H1 (cell line): ENCODE measurements around the gene NTRK2. TPM values are rescaled to one million over a fixed set of nuclear protein-coding genes. Genes with fewer than 3 reads are reported as not detected.

Source experiments
- CTCF ChIA-PET: fragments of 300-600 bp; sonication (Branson Sonifier 250); formaldehyde crosslinking; loops from one replicate; lab custom pipeline; 2021; ENCODE audit not compliant: partially characterized antibody; lab: Charles Lee
- POLR2A ChIA-PET: fragments of 300-600 bp; sonication (Branson Sonifier 250); formaldehyde crosslinking; loops from one replicate; lab custom pipeline; 2021; ENCODE audit warnings: inconsistent platforms; ENCODE audit not compliant: partially characterized antibody; lab: Charles Lee
- DNase-seq, 2 experiments: peaks; one replicate each; pipeline versions ENCODE4 v3.0.0 to v3.0.0-alpha.2; 2010 to 2022; ENCODE audit warnings: low spot score in 2 of 2, low read depth in 1 of 2, mixed read lengths in 1 of 2
- FAIRE-seq: peaks from 2 replicates; lab custom pipeline; 2011; peaks lifted over from hg19 to GRCh38; lab: Jason Lieb, UNC
- H2AFZ ChIP-seq: 2 replicates; pipeline ENCODE4 v1.8.1; 2012; ENCODE audit warnings: low read length, inconsistent platforms
- H2AK5ac ChIP-seq: 2 replicates; pipeline ENCODE4 v1.6.1; 2013; ENCODE audit warnings: low read depth, low read length
- H2BK120ac ChIP-seq: replicated peaks from 2 replicates; pipeline ENCODE3; 2013; ENCODE audit warnings: low read depth, low read length, inconsistent platforms
- H2BK12ac ChIP-seq: 2 replicates; pipeline ENCODE4 v1.6.1; 2013; ENCODE audit warnings: low read depth, low read length
- H2BK15ac ChIP-seq: 2 replicates; pipeline ENCODE4 v1.6.1; 2013; ENCODE audit warnings: low read length
- H2BK20ac ChIP-seq: 2 replicates; pipeline ENCODE4 v1.6.1; 2013; ENCODE audit warnings: low read length
- H2BK5ac ChIP-seq: 2 replicates; pipeline ENCODE4 v1.6.1; 2013; ENCODE audit warnings: low read depth, low read length
- H3K14ac ChIP-seq: 2 replicates; pipeline ENCODE4 v1.6.1; 2013; ENCODE audit warnings: inconsistent platforms; ENCODE audit not compliant: insufficient read length
- H3K18ac ChIP-seq: 2 replicates; pipeline ENCODE4 v1.6.1; 2013; ENCODE audit warnings: low read length; ENCODE audit errors: extremely low read depth
- H3K23ac ChIP-seq: 2 replicates; pipeline ENCODE4 v1.6.1; 2013; ENCODE audit warnings: inconsistent platforms; ENCODE audit not compliant: insufficient read length
- H3K23me2 ChIP-seq: 2 replicates; pipeline ENCODE4 v1.6.1; 2013; ENCODE audit warnings: low read depth, low read length
- H3K27ac ChIP-seq: 2 replicates; pipeline ENCODE4 v1.6.1; 2011; ENCODE audit warnings: low read depth, low read length, inconsistent platforms
- H3K27me3 ChIP-seq, 4 experiments: replicated peaks in 1 of 4; 1 replicate in 1 of 4; 2 replicates in 3 of 4; pipeline versions ENCODE4 v1.6.1 to v1.8.1; 2011 to 2013; ENCODE audit warnings: low read length in 3 of 4, mild to moderate bottlenecking in 3 of 4, inconsistent platforms in 2 of 4, mixed read lengths in 2 of 4, moderate library complexity in 1 of 4; ENCODE audit not compliant: control insufficient read depth in 3 of 4, insufficient read depth in 3 of 4; ENCODE audit errors: extremely low read depth in 1 of 4
- H3K36me3 ChIP-seq, 4 experiments: 2 replicates each; pipeline versions ENCODE4 v1.6.1 to v1.8.1; 2011 to 2013; ENCODE audit warnings: mild to moderate bottlenecking in 4 of 4, low read length in 3 of 4, moderate library complexity in 2 of 4, control low read depth in 1 of 4, inconsistent platforms in 1 of 4; ENCODE audit not compliant: insufficient read depth in 4 of 4, control insufficient read depth in 2 of 4
- H3K4ac ChIP-seq: replicated peaks from 2 replicates; pipeline ENCODE3; 2013; ENCODE audit warnings: low read length, low read depth, mixed read lengths, inconsistent platforms; ENCODE audit not compliant: insufficient read length
- H3K4me1 ChIP-seq, 4 experiments: replicated peaks in 1 of 4; 1 replicate in 1 of 4; 2 replicates in 3 of 4; pipeline versions ENCODE4 v1.6.1 to v1.8.1; 2011 to 2013; ENCODE audit warnings: low read length in 3 of 4, inconsistent platforms in 2 of 4, mixed read lengths in 1 of 4; ENCODE audit not compliant: insufficient read depth in 4 of 4, control insufficient read depth in 3 of 4
- H3K4me2 ChIP-seq, 2 experiments: 2 replicates each; pipeline versions ENCODE4 v1.6.1 to v1.8.1; 2011 to 2013; ENCODE audit warnings: low read depth in 2 of 2, low read length in 2 of 2, control low read depth in 1 of 2, inconsistent platforms in 1 of 2, mild to moderate bottlenecking in 1 of 2; ENCODE audit not compliant: insufficient read depth in 1 of 2
- H3K4me3 ChIP-seq, 4 experiments: fragments of 200-600, 300-600 bp in 1 of 4; sonication (generic), shearing (Covaris generic), sonication (Bioruptor Twin) in 1 of 4; 2 replicates each; pipeline versions ENCODE4 v1.5.1 to v1.8.1; 2011 to 2016; ENCODE audit warnings: low read length in 4 of 4, low read depth in 3 of 4, control low read depth in 2 of 4, inconsistent platforms in 2 of 4, mild to moderate bottlenecking in 2 of 4, mixed read lengths in 1 of 4, moderate library complexity in 1 of 4; ENCODE audit not compliant: insufficient read depth in 2 of 4; ENCODE audit errors: extremely low read depth in 1 of 4
- H3K56ac ChIP-seq: replicated peaks from 2 replicates; pipeline ENCODE3; 2013; ENCODE audit warnings: low read depth, mild to moderate bottlenecking, mixed read lengths, low read length, inconsistent platforms; ENCODE audit not compliant: insufficient read length
- H3K79me1 ChIP-seq: 2 replicates; pipeline ENCODE4 v1.6.1; 2013; ENCODE audit warnings: low read depth, low read length, control low read depth
- H3K79me2 ChIP-seq, 2 experiments: 2 replicates each; pipeline versions ENCODE4 v1.6.1 to v1.8.1; 2012 to 2013; ENCODE audit warnings: low read length in 2 of 2, mild to moderate bottlenecking in 2 of 2, inconsistent platforms in 1 of 2; ENCODE audit not compliant: insufficient read depth in 2 of 2, control insufficient read depth in 1 of 2
- H3K9ac ChIP-seq, 4 experiments: replicated peaks in 1 of 4; 1 replicate in 1 of 4; 2 replicates in 3 of 4; pipeline versions ENCODE4 v1.6.1 to v1.8.1; 2011 to 2013; ENCODE audit warnings: low read depth in 3 of 4, low read length in 3 of 4, control low read depth in 2 of 4, mild to moderate bottlenecking in 2 of 4, moderate library complexity in 2 of 4, inconsistent platforms in 1 of 4; ENCODE audit errors: extremely low read depth in 1 of 4
- H3K9me3 ChIP-seq, 2 experiments: 2 replicates each; pipeline versions ENCODE4 v1.6.1 to v1.8.1; 2012 to 2013; ENCODE audit warnings: mild to moderate bottlenecking in 2 of 2, moderate library complexity in 2 of 2, control low read depth in 1 of 2, inconsistent platforms in 1 of 2, low read depth in 1 of 2, low read length in 1 of 2, mixed read lengths in 1 of 2; ENCODE audit not compliant: insufficient read depth in 2 of 2
- H4K20me1 ChIP-seq, 2 experiments: replicated peaks in 1 of 2; 2 replicates each; pipeline versions ENCODE3 to v1.8.1; 2011 to 2013; ENCODE audit warnings: inconsistent platforms in 2 of 2, low read length in 2 of 2, mild to moderate bottlenecking in 1 of 2; ENCODE audit not compliant: insufficient read depth in 2 of 2, control insufficient read depth in 1 of 2
- H4K5ac ChIP-seq: 2 replicates; pipeline ENCODE4 v1.6.1; 2013; ENCODE audit warnings: low read length, low read depth, mixed read lengths, inconsistent platforms; ENCODE audit not compliant: insufficient read length
- H4K8ac ChIP-seq: 2 replicates; pipeline ENCODE4 v1.8.0; 2013; ENCODE audit warnings: mild to moderate bottlenecking, moderate library complexity, low read length, inconsistent platforms; ENCODE audit not compliant: insufficient read depth; ENCODE audit errors: extremely low read depth
- H4K91ac ChIP-seq: replicated peaks from 2 replicates; pipeline ENCODE3; 2013; ENCODE audit warnings: low read length, mixed read lengths, inconsistent platforms; ENCODE audit not compliant: insufficient read length
- CBX5 ChIP-seq: fragments of 300-800, 300-1000 bp; sonication (generic); IDR thresholded peaks from 2 replicates; pipeline ENCODE4 v1.7.1; 2016; ENCODE audit warnings: antibody characterized with exemption, low read length, low read depth
- CHD1 ChIP-seq: IDR thresholded peaks from 2 replicates; pipeline ENCODE4 v1.6.1; 2012; ENCODE audit warnings: low read depth, low read length, improper control_type of control experiment
- CHD2 ChIP-seq: IDR thresholded peaks from 2 replicates; pipeline ENCODE4 v1.6.1; 2012; ENCODE audit warnings: low read length, improper control_type of control experiment
- CTBP2 ChIP-seq: IDR thresholded peaks from 2 replicates; pipeline ENCODE4 v1.7.0; 2011; ENCODE audit warnings: borderline replicate concordance, mild to moderate bottlenecking, moderate library complexity, mixed read lengths, low read length; ENCODE audit not compliant: insufficient read depth, insufficient read length
- PHF8 ChIP-seq: fragments of 200-600 bp; sonication (generic); conservative IDR thresholded peaks from 2 replicates; pipeline ENCODE4 v1.7.1; 2012; ENCODE audit warnings: low read depth, mild to moderate bottlenecking, inconsistent platforms, low read length, moderate library complexity
- RBBP5 ChIP-seq: IDR thresholded peaks from 2 replicates; pipeline ENCODE4 v1.7.1; 2012; ENCODE audit warnings: low read depth, mild to moderate bottlenecking, inconsistent platforms, low read length, moderate library complexity, borderline replicate concordance
- SAP30 ChIP-seq: fragments of 300-600 bp; sonication (generic); IDR thresholded peaks from 2 replicates; pipeline ENCODE4 v1.7.1; 2012; ENCODE audit warnings: low read length, moderate library complexity, mild to moderate bottlenecking, inconsistent platforms; ENCODE audit not compliant: insufficient read depth, insufficient replicate concordance
- SRF ChIP-seq: IDR thresholded peaks from 2 replicates; pipeline ENCODE4 v1.6.1; 2011; ENCODE audit warnings: mild to moderate bottlenecking, low read depth, low read length, moderate library complexity
- TAF7 ChIP-seq: optimal IDR thresholded peaks from 2 replicates; pipeline ENCODE3; 2011; ENCODE audit warnings: low read depth, mild to moderate bottlenecking, inconsistent platforms, low read length, moderate library complexity, borderline replicate concordance
- TCF12 ChIP-seq: IDR thresholded peaks from 2 replicates; pipeline ENCODE4 v1.6.1; 2011; ENCODE audit warnings: low read depth, mild to moderate bottlenecking, low read length
- YY1 ChIP-seq: IDR thresholded peaks from 2 replicates; pipeline ENCODE4 v1.6.1; 2011; ENCODE audit warnings: low read depth, mild to moderate bottlenecking, low read length
- WGBS, 2 experiments: shearing (Covaris generic) in 1 of 2; methylation state at CpG; one replicate each; pipeline versions ENCODE4 v1.1.6 to v1.1.7; 2013 to 2015; ENCODE audit warnings: low lambda C conversion rate in 2 of 2, mixed read lengths in 2 of 2, inconsistent platforms in 1 of 2, low coverage in 1 of 2, missing lambda C conversion rate in 1 of 2; ENCODE audit not compliant: insufficient replicate concordance in 2 of 2, insufficient coverage in 1 of 2, insufficient read length in 1 of 2; ENCODE audit errors: extremely low coverage in 1 of 2, missing lambda C conversion rate in 1 of 2; 5-methylcytosine and 5-hydroxymethylcytosine counted together
- polyA plus RNA-seq, 7 experiments: library from polyadenylated mRNA; depleted of rRNA in 3 of 7; stranded (reverse) in 5 of 7; unstranded in 2 of 7; fragments of >200 nt in 5 of 7; fragments of 200-250 nt in 2 of 7; gene quantifications; 1 replicate in 5 of 7; 2 replicates in 1 of 7; 4 replicates in 1 of 7; pipeline versions ENCODE4 v1.2.1 to v1.2.3, GENCODE V29; 2011 to 2013; ENCODE audit warnings: missing spikeins in 2 of 7, mixed read lengths in 2 of 7
- total RNA-seq: library from RNA; stranded (reverse); fragmentation: NEBNext Ultra II Directional; extraction: Animal tissue kit (Norgen Biotek cat#: 25700); gene quantifications from 2 replicates; pipeline ENCODE4 v1.2.1, GENCODE V29; 2021

The NTRK2 gene
- total and polyA plus RNA-seq, 2 of the 8 experiments (the other 6 are each of a cell fraction or from before 2014, with no cell fraction given), result 0.03 to 0.04 TPM

DNA sequence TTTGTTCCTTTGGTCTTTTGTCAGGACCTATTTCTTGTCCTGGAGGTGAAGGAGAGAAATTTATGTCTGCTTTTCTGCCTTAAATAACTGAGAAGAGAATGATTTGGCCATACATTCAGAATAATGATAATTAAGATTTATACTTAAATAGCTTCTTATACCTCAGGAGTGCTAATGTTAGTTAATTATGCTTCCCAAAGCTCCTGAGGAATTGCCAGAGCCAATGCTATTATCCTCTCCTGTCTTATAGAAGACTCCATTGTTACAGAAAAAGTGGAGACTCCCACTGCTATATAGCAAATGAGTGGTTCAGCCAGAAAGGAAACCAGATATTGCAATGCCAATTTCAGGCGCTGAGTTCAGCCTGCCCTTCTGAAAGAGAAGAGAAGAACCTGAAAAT, 67.0 kb downstream of the NTRK2 start:
- Histone ChIP-seq H4K8ac (no peak overlapping the region), H3K4me2 (no peak overlapping the region), H3K18ac (no peak overlapping the region), H2AK5ac (no peak overlapping the region), H2BK5ac (no peak overlapping the region), H2BK15ac (no peak overlapping the region), H3K9ac (no peak overlapping the region), H3K56ac (no peak overlapping the region), H3K9me3 (no peaks in the 10 kb centered on the region), H3K27me3 (no peaks in the 10 kb centered on the region), H3K79me2 (no peaks in the 10 kb centered on the region), H4K5ac (no peak overlapping the region), H4K91ac (no peak overlapping the region), H2AFZ (no peak overlapping the region), H4K20me1 (no peaks in the 10 kb centered on the region), H3K23ac (no peak overlapping the region), H3K36me3 (no peaks in the 10 kb centered on the region), H3K27ac (no peak overlapping the region), H2BK20ac (no peak overlapping the region), H3K4ac (no peak overlapping the region), H3K79me1 (no peaks in the 10 kb centered on the region), H3K4me3 (no peak overlapping the region), H2BK120ac (no peak overlapping the region), H3K4me1 (peaks cover 0 to 5% (median 0%) of the 10 kb centered on the region in 4 experiments; a peak in 2 of 7 replicates), H2BK12ac (no peak overlapping the region), H3K14ac (no peak overlapping the region), H3K23me2 (no peaks in the 10 kb centered on the region)
- TF ChIP-seq CHD2 (no peak), SRF (no peak), CTBP2 (no peak), RBBP5 (no peak), SAP30 (no peak), YY1 (no peak), TCF12 (no peak), CHD1 (no peak), PHF8 (no peak), CBX5 (no peak), TAF7 (no peak)
- ChIA-PET CTCF (interaction anchor here (0.9 to 1.2 kb wide), 3 partner anchors 12 to 196 kb away, joined by 3 to 4 read pairs (median 3); no protein-coding TSS in a partner anchor), POLR2A (no interaction called here)
- FAIRE-seq (no peak), DNase-seq (no peak)
- WGBS, 2 experiments, result 78% methylated on average over 1 of the region's 1 CpG; no CpG with 5 or more reads in 1 of the 2 experiments
